ENCODE results near the gene OR4N5.
"Not testable (repeated sequence)": the region's sequence is repeated elsewhere in the genome, so short reads cannot be mapped to it uniquely, and the experiment has no call there.

OR4N5 gene, protein sequence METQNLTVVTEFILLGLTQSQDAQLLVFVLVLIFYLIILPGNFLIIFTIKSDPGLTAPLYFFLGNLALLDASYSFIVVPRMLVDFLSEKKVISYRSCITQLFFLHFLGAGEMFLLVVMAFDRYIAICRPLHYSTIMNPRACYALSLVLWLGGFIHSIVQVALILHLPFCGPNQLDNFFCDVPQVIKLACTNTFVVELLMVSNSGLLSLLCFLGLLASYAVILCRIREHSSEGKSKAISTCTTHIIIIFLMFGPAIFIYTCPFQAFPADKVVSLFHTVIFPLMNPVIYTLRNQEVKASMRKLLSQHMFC

DNA sequence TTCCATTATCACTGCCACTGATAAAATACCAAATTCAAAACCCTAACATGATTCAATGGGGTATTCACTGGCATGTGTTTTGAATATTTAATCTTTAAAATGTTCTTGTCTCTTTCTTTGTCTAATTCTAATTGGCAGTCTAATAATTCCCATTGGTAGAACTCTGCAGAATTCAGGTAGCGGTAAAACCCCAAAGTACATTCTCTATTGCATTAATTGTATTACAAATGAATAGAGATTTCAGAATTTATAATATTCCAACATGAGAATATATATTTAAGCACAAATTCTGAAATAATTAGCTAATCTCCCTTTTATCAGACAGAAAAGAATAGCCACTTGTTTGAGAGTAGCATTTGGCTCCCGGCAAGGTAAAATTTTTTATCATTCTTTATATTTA is at the start of gene OR4N5:
OR4N5 (plus strand) TSS at position 301 of the 400 bp plus-strand sequence. CDS start 4,916 bp downstream, outside the sequence.
- DNase-seq: no peak

DNA sequence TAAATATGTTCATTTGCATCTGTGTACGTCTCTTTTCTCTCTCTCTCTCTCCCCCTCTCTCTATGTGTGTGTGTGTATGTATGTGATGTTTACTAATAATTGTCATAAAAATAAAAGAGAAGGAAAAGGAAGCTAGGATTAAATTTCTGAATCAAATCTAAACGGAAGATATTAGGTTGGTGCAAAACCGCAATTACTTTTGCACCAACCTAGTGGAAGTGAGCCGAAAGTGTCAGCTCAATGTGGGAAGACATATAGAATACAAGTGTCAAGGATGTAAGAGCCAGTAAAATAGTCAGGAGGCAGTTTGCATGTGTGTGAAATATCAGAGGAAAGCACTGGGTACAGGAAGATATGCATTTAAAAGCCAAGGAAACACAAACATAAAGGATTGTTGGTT is 46.6 kb upstream of the OR4N5 start:
- DNase-seq: no peak

DNA sequence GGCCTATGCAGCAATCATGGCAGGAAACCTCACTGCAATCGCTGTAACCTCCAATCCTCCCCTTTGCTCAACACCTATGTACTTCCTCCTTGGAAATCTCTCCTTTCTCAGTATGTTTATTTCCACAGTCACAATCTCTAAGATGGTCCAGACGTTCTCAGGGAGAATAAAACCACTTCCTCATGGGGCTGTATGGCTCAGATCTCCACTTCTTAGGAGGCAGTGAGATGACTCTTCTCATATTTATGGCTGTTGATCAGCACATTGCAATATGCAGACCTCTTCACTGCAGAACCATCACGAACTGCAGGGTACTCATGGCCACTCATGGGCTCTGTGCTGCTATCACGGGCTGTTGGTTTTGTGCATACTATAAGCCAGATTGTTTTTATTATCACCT is 45.2 kb upstream of the OR4N5 start:
- no peak for DNase-seq

DNA sequence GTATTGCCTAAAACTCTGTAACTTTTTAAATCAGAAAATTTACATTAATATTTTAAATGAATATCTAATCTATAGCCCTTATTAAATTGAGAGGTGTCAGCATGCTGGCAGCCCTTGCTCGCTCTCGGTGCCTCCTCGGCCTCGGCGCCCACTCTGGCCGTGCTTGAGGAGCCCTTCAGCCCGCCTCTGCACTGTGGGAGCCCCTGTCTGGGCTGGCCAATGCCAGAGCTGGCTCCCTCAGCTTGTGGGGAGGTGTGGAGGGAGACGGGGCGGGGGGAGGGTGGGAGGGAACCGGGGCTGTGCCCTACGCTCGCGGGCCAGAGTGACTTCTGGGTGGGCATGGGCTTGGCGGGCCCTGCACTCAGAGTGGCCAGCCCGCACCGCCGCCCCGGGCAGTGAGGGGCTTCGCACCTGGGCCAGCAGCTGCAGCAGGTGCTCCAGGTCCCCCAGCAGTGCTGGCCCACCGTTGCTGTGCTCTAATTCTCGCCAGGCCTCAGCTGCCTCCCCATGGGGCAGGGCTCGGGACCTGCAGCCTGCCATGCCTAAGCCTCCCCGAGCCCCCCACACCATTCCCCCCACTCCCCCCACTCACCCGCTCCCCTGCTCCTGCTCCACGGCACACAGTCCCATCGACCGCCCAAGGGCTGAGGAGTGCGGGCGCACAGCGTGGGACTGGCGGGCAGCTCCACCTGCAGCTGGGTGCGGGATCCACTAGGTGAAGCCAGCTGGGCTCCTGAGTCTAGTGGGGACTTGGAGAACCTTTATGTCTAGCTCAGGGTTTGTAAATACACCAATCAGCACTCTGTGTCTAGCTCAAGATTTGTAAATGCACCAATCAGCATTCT is 39.5 kb upstream of the OR4N5 start:
- not testable (repeated sequence) for DNase-seq

DNA sequence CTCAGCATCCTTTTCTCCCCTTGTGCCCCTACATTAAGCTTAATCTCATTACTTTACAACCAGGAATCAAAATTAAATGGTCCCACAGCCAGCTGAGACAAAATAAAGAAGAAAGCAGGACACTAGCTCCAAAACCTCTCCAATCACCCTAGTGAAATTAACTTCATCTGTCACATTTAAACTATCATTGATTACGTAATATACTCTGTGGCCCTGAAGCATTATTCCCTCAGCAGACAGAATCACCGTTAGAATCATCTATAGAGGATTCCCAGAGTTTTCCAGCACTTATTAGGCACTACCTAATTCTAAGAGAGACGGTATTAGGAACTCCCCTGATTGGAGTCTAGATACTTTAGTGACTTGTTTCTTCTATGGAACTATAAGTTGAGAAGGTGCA is 28.2 kb upstream of the OR4N5 start, which contains the start of gene OR4K17:
OR4K17 (plus strand) TSS at position 302 of the 400 bp plus-strand sequence. CDS start 6,761 bp downstream, outside the sequence.
- no peak for DNase-seq

DNA sequence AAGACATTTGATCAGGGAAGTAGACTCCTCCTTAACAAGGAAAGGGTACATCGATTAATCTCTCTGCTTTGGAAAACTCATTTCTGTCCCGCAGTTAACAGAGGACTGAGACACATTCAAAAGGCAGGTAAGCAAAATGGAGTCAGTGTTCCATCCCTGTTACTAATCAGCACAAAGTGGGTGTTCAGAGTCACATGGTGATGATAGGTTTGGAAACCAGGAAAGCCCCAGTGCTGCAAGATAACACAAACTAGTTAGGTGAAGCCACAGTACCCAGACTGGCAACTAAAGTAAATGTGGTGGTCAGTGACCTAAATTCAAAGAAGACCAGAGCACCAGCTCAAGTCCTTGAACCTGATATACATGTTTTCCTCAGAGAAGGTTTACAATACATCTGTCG is 26.3 kb upstream of the OR4N5 start:
- no peak for DNase-seq

DNA sequence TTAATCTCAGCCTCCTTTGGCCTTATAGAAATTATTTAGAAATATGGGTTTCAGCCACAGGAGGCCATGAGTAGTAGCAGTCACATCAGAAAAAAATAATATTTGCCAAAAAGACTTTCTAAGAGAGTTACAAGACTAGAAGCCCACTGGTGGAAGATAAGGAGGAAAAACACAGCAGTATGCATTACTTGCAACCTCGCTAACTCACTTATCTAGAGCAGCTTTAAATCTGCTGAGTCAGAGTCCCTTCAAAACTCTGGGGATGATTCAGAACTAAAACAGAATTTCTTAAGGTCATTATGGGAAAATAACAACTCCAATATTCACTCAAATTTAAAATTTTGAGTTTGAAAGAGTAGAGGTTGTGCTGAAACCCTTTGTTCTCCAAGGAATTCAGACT is 21.9 kb upstream of the OR4N5 start:
- no peak for DNase-seq

DNA sequence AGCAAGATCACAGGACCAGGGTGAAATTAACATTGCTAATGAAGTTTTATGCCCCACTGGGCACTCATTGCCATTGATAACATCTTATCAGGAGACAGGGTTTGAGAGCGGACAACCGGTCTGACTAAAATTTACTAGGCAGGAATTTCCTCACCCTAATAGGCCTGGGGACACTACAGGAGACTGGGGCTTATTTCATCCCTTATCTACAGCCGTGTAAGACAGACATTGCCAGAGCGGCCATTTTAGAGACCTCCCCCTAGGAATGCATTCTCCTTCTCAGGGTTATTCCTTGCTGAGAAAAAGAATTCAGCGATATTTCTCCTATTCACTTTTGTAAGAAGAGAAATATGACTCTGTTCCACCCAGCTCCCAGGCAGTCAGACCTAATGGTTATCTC is 19.8 kb upstream of the OR4N5 start:
- DNase-seq: no peak

DNA sequence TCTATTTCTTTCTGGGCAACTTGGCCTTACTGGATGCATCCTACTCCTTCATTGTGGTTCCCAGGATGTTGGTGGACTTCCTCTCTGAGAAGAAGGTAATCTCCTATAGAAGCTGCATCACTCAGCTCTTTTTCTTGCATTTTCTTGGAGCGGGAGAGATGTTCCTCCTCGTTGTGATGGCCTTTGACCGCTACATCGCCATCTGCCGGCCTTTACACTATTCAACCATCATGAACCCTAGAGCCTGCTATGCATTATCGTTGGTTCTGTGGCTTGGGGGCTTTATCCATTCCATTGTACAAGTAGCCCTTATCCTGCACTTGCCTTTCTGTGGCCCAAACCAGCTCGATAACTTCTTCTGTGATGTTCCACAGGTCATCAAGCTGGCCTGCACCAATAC is 5.3 kb downstream of the OR4N5 start:
- DNase-seq: no peak

DNA sequence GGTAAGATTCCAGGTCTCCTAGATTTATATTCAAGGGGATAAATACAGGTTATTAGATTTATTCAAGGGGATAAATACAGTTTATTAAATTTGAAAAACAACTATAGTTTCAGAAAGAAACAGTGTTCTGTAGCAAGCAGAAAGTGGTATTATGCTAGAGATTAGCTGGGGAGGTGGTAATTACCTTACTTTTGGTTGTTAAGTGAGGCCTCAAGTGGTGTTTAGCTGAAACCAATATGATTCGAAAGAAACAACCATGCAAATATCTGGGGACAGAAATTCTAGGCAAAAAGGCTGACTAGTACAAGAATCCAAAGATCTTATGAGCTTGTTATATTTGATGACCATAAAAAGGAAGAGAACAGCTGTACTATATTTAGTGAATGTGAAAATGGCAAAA is 6.2 kb downstream of the OR4N5 start:
- DNase-seq: no peak

DNA sequence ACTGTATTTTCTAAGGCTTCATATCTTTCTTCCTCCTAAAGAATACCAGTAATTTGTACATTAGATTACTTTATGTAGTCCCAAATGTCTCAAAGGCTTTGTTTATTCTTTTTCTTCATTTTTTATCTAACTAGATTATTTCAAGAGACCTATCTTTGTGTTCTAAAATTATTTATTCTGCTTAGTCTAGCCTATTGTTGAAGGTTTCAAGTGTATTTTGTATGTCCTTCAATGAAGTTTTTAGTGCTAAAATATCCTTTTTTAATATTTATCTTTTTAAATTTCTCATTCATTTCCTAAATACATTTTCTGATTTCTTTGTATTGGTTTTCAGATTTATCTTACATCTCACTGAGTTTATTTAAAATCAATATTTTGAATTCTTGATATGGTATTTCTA is 25.8 kb downstream of the OR4N5 start:
- no peak for DNase-seq

DNA sequence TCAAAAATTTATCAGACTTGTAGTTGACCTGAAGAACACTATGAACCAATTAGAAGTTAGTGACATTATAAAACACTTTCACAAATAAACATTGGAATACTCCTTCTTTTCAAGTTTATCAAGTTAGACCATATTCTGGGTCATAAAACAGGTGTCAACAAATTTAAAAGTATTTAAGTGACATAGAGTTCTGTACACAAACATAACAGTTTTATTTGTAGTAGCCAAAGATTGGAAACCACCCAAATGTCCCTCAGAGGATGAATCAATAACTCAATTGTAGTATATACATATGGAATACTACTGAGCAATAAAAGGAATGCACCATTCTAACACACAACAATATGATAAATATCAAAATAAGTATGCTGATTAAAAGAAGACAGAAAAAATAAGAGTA is 28.5 kb downstream of the OR4N5 start:
- no peak for DNase-seq

DNA sequence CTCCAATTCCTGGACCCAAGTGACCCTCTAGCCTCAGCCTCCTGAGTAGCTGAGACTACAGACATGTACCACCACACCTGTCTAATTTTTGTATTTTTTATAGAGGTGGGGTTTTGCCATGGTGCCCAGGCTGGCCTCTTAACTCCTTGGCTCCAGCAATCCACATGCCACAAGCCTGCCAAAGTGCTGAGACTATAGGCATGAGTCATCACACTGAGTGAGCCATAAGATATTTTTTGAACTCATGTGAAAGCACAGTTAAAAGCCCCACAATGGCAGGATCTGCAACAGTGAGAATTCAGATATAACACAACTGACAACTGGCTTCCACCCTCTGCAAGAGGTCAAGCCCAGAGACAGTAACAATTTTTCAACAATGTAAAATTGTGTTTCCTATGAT is 31.2 kb downstream of the OR4N5 start:
- DNase-seq: not testable (repeated sequence)

DNA sequence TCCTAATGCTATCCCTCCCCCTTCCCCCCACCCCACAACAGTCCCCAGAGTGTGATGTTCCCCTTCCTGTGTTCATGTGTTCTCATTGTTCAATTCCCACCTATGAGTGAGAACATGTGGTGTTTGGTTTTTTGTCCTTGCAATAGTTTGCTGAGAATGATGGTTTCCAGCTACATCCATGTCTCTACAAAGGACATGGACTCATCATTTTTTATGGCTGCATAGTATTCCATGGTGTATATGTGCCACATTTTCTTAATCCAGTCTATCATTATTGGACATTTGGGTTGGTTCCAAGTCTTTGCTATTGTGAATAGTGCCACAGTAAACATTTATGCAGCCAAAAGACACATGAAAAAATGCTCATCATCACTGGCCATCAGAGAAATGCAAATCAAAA is 35.6 kb downstream of the OR4N5 start:
- DNase-seq: not testable (repeated sequence)

DNA sequence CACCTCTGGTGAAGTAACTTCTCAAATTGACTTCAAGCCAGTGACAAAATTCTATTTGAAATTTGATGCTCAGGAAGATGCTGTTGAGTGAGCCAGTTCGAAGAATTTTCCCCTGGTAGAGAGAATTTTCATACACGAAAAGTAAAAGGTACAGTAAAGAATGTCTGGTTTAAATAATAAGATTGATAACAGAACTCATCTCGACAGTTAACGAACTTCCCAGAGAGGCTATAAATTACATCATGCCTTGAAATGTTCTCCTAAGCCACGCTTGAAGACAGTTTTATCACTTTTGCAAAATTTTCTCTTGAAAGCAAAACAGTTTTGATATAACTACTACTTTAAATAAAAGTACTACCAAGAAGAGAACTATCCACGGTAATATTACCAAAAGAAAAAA is 37.7 kb downstream of the OR4N5 start:
- no peak for DNase-seq

DNA sequence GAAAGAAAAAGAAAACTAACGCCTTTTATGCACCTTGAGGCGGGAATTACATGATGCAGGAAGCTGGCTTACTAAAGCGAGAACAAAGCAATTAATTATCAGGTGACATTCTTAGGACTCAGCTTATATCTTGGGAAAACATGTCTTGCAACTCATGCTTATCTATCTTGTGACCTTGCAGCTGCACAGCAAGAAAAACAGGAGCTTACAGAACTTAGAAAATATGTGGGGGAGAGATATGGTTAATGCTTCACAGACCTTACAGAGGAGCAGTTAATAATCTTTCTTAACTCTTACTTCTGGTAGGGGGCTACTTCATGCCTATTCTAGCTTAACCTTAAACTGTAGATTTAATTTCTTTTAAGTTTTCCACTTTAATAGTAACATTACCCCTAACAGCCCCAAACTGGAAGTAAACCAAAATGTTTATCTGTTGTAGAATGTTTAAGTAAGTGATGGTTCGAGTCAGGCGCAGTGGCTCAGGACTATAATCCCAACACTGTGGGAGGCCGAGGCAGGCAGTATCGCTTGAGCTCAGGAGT is 38.9 kb downstream of the OR4N5 start:
- no peak for DNase-seq

DNA sequence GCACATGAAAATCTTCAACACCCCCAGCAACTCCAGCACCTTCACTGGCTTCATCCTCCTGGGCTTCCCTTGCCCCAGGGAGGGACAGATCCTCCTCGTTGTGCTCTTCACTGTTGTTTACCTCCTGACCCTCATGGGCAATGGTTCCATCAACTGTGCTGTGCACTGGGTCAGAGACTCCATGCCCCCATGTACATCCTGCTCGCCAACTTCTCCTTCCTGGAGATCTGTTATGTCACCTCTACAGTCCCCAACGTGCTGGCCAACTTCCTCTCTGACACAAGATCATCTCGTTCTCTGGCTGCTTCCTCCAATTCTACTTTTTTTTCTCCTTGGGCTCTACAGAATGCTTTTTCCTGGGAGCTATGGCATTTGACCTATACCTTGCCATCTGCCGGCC is 40.6 kb downstream of the OR4N5 start:
- no peak for DNase-seq

DNA sequence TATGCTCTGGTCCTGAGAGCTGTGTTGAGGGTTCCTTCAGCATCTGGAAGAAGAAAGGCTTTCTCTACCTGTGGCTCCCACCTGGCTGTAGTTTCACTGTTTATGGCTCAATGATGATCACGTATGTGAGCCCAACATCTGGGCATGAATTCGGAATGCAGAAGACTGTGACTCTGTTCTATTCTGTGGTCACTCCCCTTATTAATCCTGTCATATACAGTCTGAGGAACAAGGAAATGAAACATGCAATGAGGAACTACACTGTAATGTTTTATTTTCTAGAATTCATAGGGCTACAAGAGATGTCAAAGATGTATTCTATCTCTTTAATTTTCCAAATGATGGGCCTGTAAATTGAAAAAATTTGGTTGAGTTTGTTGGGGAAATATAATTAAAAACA is 41.3 kb downstream of the OR4N5 start:
- no peak for DNase-seq

DNA sequence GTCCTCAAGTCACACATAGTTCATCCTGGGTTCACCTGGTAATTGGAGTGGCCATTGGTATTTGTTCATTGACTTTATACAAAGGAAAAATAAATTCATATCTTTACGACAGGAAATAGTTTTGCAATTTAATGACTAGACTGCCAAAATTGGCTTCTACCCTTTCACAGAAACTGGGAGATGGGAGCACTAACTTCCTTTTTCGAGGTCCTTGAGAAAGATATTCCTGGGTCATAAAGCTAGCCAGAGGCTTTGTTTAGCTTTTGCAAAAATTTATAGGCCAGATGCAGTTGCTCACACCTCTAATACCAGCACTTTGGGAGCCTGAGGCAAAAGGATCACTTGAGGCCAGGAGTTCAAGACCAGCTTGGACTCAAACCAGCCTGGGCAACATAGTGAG is 41.9 kb downstream of the OR4N5 start:
- DNase-seq: no peak

DNA sequence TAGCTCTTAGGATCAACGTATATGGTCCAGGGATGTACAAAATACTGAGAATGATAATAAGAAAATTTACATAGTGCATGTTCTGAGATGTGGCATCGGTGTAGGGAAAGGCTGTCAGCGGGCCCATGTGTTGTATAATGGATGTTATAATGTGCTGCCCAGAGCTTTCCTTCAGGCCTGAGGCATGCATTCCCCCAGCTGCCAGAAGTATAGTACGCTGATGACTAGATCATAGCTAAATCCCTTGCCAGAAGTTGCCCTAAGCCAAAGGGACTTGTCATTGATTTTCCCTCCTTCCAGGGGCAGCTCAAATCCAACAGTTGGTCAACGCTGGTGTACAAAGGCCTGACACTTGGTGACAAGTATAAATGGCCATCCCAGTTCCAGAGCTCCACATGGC is 45.6 kb downstream of the OR4N5 start:
- DNase-seq: no peak

DNA sequence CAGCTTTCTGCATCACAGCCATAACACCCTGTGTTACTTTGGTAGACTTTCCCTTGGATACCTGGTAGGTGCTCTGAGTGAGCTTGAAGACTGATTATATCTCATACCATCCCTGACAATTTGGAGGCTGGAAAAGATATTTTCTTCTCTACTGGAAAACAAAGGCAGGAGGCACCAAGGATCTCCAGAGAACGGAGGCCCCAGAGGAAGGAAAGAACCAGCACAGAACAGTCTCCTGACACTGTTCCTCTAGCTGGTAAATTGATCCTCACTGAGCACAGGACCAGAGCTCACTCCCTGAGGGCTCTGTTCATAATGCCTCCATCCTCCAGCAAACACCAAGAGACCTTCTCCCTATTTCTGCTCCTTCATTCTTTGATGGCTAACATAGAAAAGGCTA is 52.0 kb downstream of the OR4N5 start, which contains the start of gene OR11G2:
OR11G2 (plus strand) TSS at position 301 of the 400 bp plus-strand sequence. CDS start 6,542 bp downstream, outside the sequence.
- no peak for DNase-seq

DNA sequence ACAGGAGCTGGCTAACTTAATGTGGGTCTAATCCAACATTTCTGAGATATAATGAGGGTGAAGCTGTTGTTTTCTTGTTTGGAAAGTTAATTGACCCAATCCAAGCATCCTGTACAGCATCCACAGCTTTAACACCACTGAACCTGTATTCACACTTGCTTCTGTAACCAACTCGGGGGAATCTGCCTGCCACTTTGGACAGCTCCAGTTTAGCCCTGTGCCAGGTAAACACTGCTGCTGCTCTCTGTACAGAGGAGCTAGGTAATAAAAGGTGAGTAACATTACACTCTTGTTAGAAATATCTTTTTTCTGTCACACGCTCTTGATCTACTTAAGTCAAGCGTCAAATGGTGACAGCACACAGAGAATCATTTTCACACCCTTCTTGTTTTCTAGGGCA is 52.8 kb downstream of the OR4N5 start:
- DNase-seq: no peak

DNA sequence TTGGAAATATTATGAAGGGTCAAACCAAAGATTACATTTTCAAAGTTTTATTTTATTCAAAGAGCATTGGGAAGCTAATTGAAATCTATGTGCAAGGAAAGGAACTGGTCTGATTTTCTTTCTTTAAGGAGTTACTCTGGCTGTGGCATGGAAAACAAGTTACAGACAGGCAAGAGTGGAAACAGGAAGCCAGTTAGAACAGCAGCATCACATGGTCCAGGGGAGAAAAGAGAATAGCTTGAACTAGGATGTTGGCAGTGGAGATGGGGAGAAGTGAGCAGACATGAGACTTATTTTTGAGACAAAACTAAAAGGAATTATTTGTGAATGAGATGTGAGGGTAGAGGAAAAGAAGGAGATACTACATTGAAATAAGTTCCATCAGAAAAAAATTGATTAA is 55.5 kb downstream of the OR4N5 start:
- no peak for DNase-seq
